ENCODE measurements around the gene PLN.

PLN gene

GRCh38 chr6:118546880-118547218, 1.2 kb upstream of the PLN start:
- Histone ChIP-seq H3K27ac (replicated peaks) (no peak overlapping the region), H3K27me3 (ENCODE audit: insufficient read depth, poor library complexity, severe bottlenecking) (no peaks in the 10 kb centered on the region), H3K4me3 (replicated peaks; ENCODE audit: insufficient read depth, low read length) (no peak overlapping the region)
- no peak for DNase-seq (ENCODE audit: low read depth in 1 of 2, low spot score in 1 of 2)
- TF ChIP-seq SPI1 (IDR thresholded peaks at IDR 0.05; ENCODE audit: borderline replicate concordance, low read depth) (no peak), POLR2AphosphoS5 (IDR thresholded peaks at IDR 0.05; ENCODE audit: low read depth) (no peak), GABPA (IDR thresholded peaks at IDR 0.05; ENCODE audit: low read depth) (no peak)
- TF ChIP-seq, protein P1, sequence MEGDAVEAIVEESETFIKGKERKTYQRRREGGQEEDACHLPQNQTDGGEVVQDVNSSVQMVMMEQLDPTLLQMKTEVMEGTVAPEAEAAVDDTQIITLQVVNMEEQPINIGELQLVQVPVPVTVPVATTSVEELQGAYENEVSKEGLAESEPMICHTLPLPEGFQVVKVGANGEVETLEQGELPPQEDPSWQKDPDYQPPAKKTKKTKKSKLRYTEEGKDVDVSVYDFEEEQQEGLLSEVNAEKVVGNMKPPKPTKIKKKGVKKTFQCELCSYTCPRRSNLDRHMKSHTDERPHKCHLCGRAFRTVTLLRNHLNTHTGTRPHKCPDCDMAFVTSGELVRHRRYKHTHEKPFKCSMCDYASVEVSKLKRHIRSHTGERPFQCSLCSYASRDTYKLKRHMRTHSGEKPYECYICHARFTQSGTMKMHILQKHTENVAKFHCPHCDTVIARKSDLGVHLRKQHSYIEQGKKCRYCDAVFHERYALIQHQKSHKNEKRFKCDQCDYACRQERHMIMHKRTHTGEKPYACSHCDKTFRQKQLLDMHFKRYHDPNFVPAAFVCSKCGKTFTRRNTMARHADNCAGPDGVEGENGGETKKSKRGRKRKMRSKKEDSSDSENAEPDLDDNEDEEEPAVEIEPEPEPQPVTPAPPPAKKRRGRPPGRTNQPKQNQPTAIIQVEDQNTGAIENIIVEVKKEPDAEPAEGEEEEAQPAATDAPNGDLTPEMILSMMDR (IDR thresholded peaks at IDR 0.05; ENCODE audit: insufficient read depth, low read length): no peak
- TF ChIP-seq, protein P2, sequence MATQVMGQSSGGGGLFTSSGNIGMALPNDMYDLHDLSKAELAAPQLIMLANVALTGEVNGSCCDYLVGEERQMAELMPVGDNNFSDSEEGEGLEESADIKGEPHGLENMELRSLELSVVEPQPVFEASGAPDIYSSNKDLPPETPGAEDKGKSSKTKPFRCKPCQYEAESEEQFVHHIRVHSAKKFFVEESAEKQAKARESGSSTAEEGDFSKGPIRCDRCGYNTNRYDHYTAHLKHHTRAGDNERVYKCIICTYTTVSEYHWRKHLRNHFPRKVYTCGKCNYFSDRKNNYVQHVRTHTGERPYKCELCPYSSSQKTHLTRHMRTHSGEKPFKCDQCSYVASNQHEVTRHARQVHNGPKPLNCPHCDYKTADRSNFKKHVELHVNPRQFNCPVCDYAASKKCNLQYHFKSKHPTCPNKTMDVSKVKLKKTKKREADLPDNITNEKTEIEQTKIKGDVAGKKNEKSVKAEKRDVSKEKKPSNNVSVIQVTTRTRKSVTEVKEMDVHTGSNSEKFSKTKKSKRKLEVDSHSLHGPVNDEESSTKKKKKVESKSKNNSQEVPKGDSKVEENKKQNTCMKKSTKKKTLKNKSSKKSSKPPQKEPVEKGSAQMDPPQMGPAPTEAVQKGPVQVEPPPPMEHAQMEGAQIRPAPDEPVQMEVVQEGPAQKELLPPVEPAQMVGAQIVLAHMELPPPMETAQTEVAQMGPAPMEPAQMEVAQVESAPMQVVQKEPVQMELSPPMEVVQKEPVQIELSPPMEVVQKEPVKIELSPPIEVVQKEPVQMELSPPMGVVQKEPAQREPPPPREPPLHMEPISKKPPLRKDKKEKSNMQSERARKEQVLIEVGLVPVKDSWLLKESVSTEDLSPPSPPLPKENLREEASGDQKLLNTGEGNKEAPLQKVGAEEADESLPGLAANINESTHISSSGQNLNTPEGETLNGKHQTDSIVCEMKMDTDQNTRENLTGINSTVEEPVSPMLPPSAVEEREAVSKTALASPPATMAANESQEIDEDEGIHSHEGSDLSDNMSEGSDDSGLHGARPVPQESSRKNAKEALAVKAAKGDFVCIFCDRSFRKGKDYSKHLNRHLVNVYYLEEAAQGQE (IDR thresholded peaks at IDR 0.05; ENCODE audit: insufficient replicate concordance, low read depth): no peak

DNA sequence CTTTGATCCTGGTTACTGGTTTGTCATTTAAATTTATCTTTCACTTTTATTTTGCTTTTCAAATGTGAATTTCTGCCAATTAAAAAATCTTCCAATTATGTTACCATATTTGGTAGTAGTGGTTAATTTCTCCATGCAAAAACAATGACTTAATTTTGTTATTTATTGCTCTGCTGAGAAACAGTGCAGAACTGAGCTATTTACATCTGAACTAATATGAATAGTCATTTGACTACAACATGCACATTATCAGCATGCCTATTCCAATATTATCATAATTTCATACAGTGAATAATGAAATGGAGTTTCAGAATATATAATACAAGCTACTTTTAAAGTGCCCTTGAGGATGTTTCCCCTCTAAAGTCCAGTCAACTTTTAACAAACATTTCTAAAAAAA, 517 bp downstream of the PLN start:
- Histone ChIP-seq H3K27ac (replicated peaks) (no peak overlapping the region), H3K4me3 (replicated peaks; ENCODE audit: insufficient read depth, low read length) (no peak overlapping the region), H3K27me3 (ENCODE audit: insufficient read depth, poor library complexity, severe bottlenecking) (no peaks in the 10 kb centered on the region)
- DNase-seq (ENCODE audit: low read depth in 1 of 2, low spot score in 1 of 2): no peak
- TF ChIP-seq, protein P1 (IDR thresholded peaks at IDR 0.05; ENCODE audit: insufficient read depth, low read length): no peak
- TF ChIP-seq POLR2AphosphoS5 (IDR thresholded peaks at IDR 0.05; ENCODE audit: low read depth) (no peak), GABPA (IDR thresholded peaks at IDR 0.05; ENCODE audit: low read depth) (no peak), SPI1 (IDR thresholded peaks at IDR 0.05; ENCODE audit: borderline replicate concordance, low read depth) (no peak)
- TF ChIP-seq, protein P2 (IDR thresholded peaks at IDR 0.05; ENCODE audit: insufficient replicate concordance, low read depth): no peak

GRCh38 chr6:118551063-118552053, 3.3 kb downstream of the PLN start:
- TF ChIP-seq POLR2AphosphoS5 (IDR thresholded peaks at IDR 0.05; ENCODE audit: low read depth) (no peak), SPI1 (IDR thresholded peaks at IDR 0.05; ENCODE audit: borderline replicate concordance, low read depth) (no peak), GABPA (IDR thresholded peaks at IDR 0.05; ENCODE audit: low read depth) (no peak)
- TF ChIP-seq, protein P2 (IDR thresholded peaks at IDR 0.05; ENCODE audit: insufficient replicate concordance, low read depth): no peak
- TF ChIP-seq, protein P1 (IDR thresholded peaks at IDR 0.05; ENCODE audit: insufficient read depth, low read length): no peak
- Histone ChIP-seq H3K4me3 (replicated peaks; ENCODE audit: insufficient read depth, low read length) (no peak overlapping the region), H3K27ac (replicated peaks) (no peak overlapping the region), H3K27me3 (ENCODE audit: insufficient read depth, poor library complexity, severe bottlenecking) (no peaks in the 10 kb centered on the region)
- DNase-seq (ENCODE audit: low read depth in 1 of 2, low spot score in 1 of 2): no peak
